Measurements from ENCODE around the gene SMAD6.

SMAD6 gene

DNA sequence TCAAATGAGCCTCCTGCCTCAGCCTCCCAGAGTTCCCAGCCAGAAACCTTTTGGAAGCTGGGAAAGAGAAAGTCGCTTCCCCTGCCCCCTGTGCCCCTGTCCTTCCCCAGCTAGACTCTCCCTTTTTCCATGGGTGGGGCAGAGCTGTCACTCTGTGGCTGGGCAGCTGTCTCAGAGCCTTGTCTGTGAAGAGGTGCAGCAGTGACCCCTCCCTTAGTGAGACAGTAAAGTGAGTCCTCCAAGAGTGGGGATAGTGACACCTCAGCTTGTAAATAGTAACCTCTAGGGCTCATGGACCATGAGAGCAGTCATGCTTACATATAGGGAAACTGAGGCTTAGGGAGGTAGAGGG, 76.3 kb downstream of the SMAD6 start:
- DNase-seq = no peak

DNA sequence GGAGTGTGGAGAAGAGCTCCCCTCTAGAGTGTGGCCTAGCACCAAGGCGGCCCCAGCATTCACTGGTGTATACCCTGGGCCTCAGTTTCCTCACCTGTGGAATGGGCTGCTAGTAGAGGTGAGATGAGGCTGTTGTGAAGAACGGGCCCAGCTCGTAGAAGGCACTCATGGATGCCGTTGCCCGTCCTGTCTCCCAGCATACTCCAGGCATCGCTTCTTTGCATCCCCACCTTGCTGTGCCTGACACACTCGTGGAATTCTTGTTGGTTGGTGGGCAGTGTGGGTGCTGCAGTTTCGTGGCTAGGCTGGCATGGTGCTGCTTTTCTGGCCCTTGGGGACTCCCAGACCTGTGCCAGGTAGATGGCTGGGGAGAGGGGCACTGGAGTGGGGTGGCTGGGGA, 76.7 kb downstream of the SMAD6 start:
- no peak for DNase-seq

DNA sequence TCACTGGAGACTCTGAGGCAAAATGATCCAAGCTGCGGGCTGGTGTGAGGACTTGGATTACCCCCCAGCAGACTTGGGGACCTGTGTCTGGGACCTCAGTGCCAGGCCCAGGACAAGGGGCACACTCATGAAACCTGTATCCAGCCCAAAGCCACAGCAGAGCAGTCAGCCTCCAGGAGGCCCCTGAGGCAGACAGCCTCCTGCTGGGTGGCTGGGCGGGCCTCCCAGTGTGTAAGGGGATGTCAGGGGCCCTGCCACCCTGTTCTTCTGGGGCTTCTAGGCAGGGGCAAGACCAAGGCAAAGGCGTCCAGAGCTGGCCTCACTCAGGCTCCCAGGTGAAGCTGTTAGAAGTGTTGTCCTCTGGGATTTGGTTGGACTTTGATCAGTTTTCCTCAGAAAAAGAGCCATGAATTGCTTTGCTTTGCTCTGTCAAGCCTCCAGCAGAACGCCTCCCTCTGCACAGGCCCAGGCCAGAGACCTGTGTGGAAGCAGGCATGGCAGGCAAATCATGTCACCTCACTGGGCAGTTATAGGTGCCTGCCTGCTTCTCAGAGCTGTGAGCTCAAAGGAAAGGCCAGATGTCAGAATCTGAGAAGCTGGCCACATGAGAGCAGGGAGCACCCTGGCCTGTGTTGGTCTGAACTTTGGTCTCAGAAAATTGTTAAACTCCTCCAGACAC, 77.4 kb downstream of the SMAD6 start:
- no peak for DNase-seq

DNA sequence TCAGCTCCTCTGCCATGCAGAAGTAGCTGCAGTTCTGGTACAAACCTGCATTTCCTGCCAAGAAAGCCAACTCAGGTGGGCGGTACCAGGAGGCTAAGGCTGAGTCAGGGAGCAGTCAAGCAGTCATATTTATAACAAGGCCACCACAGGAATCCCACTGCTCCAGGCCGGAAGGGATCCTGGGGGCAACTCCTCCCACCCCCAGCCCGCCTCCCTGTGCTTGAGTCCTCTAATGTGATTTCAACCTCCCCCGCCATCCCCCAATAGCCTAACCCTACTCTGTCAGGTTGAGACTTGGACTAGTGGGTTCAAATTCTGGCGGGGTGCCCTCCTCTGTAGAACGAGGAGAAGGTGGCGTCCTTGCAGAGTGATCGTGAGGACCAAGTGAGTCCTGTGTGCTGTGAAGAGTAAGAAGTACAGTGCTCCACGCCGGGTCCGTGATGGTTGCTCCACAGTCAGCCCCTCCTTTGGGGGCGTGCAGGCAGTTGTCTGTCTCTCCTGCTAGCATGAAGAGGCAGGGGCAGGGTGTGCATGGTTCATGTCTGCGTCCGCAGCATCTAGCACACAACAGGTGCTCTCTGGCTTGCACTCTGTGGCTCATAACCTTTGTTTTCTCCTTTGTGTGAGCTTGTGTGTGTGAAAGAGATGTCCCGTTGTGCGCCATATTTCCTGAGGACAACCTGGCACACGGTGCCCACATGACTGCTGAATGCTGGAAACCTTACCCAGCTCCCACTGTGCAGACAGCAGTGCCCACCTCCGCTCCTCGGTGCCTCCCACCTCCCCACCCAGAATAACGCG, 78.3 kb downstream of the SMAD6 start:
- DNase-seq = no peak

DNA sequence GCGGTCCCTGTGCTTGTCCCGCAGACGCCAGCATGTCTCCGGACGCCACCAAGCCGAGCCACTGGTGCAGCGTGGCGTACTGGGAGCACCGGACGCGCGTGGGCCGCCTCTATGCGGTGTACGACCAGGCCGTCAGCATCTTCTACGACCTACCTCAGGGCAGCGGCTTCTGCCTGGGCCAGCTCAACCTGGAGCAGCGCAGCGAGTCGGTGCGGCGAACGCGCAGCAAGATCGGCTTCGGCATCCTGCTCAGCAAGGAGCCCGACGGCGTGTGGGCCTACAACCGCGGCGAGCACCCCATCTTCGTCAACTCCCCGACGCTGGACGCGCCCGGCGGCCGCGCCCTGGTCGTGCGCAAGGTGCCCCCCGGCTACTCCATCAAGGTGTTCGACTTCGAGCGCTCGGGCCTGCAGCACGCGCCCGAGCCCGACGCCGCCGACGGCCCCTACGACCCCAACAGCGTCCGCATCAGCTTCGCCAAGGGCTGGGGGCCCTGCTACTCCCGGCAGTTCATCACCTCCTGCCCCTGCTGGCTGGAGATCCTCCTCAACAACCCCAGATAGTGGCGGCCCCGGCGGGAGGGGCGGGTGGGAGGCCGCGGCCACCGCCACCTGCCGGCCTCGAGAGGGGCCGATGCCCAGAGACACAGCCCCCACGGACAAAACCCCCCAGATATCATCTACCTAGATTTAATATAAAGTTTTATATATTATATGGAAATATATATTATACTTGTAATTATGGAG, 79.1 kb downstream of the SMAD6 start:
- no peak for DNase-seq

DNA sequence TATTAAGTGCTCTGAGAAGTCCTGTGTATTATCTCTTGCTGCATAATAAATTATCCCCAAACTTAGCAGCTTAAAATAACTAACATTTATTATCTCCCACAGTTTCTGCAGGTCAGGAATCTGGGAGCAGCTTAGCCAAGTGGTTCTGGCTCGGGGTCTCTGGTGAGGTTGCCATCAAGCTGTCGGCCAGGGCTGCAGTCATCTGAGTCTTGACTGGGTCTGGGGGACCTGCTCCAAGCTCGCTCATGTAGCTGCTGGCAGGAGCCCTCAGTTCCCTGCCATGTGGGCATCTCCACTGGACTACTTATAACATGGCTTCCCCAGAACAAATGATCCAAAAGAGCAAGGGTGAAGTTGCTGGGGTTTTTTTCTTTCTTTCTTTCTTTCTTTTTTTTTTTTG, 80.7 kb downstream of the SMAD6 start:
- no peak for DNase-seq

DNA sequence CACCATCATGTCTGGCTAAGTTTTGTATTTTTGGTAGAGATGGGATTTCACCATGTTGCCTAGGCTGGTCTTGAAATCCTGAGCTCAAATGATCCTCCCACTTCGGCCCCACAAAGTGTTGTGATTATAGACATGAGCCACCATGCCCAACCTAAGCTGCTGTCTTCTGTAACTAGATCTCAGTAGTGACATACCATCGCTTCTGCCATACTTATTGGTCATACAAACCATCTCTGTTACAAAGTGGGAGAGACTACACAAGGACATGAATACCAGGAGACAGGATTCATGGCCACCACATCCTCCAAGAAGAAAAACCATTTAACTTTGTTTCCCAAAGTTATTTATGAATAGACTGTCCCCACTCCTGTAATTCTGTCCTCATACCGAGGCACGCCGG, 81.3 kb downstream of the SMAD6 start:
- DNase-seq = no peak

DNA sequence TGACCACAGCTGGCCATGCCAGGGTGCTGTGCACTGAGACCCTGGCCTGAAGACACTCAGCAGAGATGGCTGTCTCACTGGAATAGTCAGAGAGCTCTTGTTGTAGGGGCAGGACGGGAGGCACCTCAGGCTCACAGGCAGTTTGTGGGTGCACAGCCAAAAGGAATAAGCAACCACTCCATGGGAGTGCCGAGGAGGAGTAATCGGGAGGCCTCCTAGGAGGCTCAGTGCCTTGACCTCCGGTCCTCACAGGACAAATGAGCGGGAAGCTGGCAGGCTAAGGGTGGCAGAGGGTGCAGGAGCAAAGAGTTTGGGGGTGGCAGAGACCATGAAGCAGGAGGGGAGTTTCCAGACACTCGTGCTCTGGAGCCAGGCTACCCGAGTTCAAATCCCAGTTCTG, 81.7 kb downstream of the SMAD6 start:
- no peak for DNase-seq

DNA sequence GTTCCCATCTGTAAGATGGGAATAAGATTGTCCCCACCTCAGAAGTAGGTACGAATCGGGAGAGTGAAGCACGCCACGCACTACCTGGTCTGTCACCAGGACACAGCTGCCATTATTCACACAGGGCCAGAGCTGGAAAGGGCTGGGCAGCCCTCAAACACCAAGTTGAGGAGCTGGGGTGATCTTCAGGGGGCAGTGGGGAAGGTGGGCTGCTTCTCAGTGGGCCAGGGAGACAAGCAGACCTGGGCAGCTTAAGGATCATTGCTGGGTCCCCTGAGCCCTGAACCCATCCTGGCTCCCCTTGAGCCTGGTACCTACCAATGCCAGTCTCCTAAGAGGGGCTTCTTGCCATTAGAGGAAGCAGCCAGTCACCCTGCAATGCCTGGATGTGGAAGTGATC, 82.1 kb downstream of the SMAD6 start:
- DNase-seq = no peak

DNA sequence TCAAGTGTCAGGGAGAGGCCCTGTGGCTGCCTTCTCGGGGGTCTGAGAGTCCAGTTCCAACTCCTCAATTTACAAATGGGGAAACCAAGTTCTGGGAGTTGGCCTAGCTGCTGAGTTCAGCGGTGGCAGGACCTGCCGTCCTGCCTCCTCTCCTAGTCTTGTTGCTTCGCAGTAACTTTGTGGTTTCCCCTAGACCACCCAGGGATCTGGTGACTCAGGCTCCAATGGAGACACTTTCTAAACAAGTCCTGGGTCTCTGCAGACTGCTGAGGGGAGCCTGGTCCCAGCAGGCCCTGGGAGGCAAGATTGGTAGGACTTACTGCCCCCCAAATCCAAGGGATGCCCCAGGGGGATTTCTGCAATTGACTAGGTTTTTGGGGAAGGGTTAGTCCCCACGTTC, 83.6 kb downstream of the SMAD6 start:
- no peak for DNase-seq

DNA sequence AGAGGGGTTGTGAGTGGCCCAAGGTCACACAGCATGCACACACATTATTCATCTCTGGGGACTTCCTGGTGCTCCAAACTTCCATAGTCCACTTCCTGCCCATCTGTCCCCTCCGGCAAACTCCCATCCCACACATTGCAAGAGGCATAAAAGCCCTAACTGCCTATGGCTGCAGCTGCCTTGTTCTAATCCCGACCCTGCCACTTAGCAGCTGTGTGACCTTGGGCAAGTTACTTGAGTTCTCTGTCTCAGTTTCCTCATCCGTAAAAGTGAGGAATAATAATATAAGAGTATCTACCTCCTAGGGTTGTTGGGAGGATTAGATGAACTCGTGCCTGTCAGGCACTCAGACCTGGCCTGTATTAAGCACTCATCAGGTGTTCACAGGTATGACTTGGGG, 84.2 kb downstream of the SMAD6 start:
- DNase-seq = no peak

DNA sequence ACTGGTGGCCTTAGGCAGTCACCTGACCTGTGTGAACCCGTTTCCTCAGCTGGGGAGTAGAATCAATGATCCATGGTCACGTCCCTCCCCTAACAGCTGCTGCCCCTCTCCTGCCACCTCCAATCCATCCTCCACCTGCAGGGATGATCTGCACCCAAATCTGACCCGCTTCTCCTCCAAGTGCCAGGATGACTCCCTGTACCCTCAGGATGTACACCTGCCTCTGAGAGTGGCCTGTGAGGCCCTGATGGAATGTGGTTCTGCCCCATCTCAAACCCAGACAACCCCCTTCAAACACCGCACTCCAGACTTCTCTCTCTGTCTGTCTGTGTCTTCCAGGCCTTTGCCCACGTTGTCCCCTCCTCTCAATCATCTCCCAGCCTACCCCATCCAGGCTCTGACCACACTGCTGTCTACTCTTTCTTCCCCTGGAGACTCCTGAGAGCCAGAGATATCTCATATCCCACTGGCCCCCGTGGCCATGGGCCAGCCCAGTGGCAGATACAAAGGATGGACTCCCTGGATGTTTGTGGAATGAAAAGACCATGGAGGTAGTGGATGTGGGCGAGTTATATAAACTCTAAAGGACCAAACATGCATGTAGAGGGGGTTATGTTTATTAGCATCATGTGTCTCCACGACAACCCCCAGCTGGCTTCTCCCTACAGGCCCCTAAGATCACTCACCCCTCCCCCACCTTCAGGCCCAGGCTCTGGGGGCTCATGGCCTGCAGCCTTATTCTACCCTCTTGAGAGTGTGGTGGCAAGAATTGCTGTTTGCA, 84.9 kb downstream of the SMAD6 start:
- no peak for DNase-seq

DNA sequence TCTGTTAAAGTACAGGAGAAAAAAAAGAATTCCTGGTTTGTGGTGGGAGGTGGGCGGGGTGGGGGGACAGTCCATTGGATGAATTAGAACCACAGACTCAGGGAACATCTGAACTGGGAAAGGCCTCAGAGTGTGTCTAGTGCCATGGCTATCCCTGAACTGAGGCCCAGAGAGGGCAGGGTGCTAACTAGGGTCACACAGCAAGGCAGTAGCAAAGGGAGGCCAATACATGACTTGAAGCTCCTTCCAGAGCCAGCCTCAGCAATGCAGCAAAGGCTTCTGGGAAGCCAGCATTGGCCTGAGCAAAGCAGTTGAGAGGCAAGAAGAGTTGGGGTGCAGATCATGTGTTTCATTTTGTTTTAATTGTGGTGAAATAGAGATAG, 85.4 kb downstream of the SMAD6 start:
- no peak for DNase-seq

DNA sequence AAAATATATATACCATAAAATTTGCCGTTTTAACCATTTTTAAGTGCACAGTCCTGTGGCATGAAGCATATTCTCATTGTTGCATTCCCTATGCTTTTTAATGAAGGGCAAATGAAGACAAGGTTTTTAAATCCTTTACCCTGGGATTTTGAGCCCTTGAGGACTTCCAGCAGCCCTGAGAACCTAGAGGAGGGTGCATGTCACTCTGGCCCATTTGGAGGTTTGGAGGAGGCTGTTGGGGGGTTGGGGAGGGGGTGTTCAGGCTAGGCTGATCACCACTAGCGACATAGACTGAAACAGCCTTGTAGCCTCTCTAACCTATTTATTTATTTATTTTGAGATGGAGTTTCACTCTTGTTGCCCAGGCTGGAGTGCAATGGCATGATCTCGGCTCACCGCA, 86.0 kb downstream of the SMAD6 start:
- no peak for DNase-seq

DNA sequence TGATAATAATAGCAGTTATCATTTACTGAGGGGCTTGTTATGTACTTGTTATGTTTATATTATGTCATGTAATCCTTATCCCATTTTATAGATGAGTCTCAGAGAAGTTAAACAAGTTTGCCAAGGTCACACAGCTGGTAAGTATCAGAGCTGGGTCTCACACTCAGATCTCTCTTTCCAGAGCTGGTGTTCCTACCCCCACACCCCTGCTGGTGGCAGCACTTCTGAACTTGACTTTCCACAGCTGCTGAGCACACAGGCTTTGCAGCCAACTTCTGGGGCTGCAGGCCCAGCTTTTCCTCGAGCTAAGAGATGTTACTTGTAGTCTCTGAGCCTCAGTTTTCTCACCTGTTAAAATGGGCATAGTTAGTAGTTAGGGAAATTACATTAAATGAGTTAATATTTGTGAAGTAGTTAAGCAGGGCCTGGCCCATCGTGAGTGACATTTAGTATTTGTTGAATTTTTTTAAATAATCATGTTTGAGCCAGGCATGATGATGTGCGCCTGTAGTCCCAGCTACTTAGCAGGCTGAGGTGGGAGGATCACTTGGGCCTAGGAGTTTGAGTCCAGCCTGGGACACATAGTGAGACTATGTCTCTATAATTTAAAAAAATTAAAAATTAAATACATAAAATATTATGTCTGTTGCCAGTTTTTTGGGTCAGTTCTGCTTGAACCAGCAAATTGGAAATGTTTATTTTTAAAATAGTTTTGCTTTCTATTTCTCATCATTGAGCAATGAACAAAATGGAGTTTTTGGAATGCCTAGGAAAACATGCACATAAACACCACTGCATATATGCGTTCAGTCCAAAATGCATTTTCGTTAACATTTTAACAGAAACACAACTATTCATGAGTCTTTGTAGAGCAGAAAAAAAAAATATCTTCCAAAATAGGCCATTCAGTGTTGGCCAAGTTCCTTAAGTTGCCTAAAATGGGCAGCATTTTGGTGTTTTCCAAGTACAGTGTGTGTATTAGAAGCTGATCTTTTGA, 87.3 kb downstream of the SMAD6 start:
- DNase-seq = no peak

DNA sequence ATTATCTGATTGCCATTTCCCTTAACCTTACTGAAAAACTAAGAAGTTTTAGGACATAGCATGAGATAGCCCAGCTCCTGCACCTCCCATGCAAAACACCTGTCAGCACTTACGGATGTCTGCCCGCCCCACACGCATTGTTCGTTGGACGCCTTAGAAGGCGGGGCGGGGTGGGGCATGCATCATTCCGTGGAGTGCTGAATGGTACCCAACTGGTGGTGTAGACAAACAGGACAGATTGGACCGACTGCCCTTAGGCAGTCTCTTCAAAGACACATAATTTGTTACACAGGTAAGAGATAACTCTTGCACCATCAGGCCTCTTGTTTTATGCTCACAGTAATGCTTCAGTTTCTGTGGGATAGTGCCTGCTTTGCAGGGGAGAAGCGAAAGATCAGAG, 93.8 kb downstream of the SMAD6 start:
- DNase-seq = no peak

DNA sequence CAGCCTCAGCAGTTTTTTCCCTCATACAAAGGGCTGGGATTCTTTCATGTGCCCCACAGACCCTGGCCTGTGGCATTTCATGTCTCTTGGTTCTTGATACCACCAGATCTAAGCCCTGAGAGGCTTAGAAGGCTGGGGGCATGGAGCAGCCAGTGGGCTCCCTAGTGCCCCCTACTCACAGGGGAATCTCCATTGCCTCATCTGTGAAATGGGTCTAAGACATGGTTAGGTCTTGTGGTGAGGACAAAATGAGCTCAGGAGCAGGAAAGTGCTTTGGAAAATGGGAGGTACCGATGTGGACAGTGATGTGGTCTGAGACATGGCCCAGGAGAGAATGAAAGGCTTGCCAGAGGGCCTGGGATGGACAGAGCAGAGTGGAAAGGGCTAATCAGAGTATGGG, 94.3 kb downstream of the SMAD6 start:
- no peak for DNase-seq

DNA sequence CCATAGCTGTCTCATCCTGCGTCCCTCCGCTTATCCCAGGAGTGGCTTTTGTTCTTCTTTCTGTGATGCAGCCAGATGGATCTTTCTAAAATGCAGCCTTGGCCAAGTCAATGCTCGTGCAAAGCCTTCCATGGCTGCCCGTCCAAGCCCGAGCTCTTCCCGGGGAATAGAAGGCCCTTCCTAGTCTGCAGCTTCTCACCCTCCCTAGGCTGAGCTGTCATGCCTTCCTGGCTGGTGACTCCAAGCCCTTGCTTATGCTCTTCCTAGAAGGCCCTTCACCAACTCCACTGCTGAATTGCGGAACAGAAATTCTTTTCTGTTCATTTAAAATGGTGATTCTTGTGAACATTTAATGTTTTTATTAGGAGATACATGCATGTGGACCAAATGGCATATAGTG, 95.9 kb downstream of the SMAD6 start:
- DNase-seq = no peak

DNA sequence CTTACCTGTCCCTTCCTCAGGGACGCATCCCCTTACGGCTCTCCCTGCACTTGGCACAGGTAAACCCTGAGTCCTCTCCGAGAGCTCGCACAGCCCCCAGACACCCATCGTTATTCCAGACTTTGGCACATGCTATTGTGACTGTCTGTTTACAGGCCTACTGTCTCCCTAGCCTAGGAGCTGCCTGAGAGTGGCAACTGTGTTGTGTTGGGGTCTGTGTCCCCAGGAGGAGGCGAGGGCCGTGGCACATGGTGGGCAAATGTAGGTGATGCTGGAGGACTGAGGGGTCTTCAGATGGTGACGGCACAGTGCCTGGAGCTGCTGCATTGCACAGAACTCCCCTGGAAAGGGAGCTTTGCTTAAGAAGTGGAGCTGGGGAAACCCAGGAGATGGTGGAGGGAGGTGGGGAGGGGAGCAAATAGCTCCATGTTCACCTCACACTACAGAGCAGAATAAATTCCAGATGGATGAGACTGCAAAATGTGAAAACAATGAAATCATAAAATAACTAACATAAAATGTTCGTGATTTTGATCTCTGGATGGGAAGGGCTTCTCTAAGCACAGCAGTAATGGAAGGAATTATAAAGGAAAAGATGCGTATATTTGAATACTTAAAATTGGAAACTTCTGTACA, 96.5 kb downstream of the SMAD6 start:
- DNase-seq = no peak

DNA sequence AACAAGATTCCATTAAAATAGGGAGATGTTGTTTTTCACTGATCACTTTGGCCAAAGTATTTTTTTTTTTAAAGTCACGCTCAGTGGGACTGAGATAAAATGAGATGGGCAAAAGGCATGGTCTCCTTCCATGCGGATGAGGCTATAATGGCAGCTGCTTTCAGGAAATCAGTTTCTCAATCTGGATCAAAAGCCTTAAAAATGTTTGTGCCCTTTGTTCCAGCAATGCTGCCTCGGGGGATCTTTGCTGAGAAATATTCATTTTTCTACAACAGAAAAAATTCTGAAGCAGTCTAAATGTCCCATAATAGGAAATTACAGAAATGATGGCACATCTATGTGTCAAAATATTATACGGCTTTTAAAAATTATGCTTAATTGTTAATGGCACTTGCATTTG, 97.2 kb downstream of the SMAD6 start:
- DNase-seq = no peak

DNA sequence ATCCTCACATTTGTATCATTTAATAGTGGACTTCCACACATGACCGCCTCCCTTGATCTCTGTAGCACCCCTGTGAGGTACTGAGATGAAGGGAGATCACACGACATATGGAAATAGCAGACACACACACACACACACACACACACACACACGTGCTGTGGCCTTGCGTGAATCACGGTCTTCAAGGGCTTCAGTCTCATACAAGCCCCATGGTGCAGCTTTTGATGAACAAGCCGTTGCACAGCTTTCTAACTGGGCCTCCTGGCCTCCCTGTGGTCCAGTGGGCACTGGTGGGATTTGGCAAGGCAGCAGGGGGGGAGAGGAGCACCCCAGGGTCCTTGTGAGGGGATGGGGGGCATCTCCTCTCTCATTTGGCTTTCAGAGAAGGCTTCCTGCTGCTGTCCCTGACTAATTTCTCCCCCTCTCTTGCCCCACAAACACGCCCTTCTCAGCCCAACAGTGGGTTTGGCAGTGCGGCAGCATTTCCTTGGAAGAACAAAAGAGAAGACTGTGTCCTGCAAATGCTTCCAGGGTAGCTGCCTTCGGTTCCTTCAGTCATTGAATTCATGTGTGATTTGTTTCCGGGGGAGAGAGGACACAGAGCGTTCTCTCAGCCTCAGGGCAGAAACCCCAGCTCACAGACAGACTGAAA, 98.7 kb downstream of the SMAD6 start:
- DNase-seq = no peak
